Hepatocyte (in vitro differentiated cells): ENCODE results near the gene BRDT. TPM values are rescaled to one million over a fixed set of nuclear protein-coding genes. Genes with fewer than 3 reads are reported as not detected.

Experiments
- DNase-seq: peaks from one replicate; pipeline ENCODE4 v3.0.0-alpha.2; 2016; ENCODE audit warnings: low spot score
- H2AFZ ChIP-seq: fragments of 200-600 bp; sonication (generic); 2 replicates; pipeline ENCODE4 v1.6.0; 2016; ENCODE audit warnings: antibody characterized with exemption, mild to moderate bottlenecking
- H3K27ac ChIP-seq: fragments of 200-600 bp; sonication (generic); 2 replicates; pipeline ENCODE4 v1.5.1; 2016; ENCODE audit warnings: mild to moderate bottlenecking
- H3K27me3 ChIP-seq: fragments of 200-600 bp; sonication (generic); 2 replicates; pipeline ENCODE4 v1.6.1; 2016
- H3K36me3 ChIP-seq: fragments of 200-600 bp; sonication (generic); replicated peaks from 2 replicates; pipeline ENCODE4 v1.5.1; 2016; ENCODE audit warnings: low read depth; ENCODE audit not compliant: insufficient read depth
- H3K4me1 ChIP-seq: fragments of 200-600 bp; sonication (generic); 2 replicates; pipeline ENCODE4 v1.5.1; 2016; ENCODE audit warnings: mild to moderate bottlenecking, moderate library complexity; ENCODE audit not compliant: insufficient read depth
- H3K4me2 ChIP-seq: fragments of 200-600 bp; sonication (generic); 2 replicates; pipeline ENCODE4 v1.6.0; 2016
- H3K4me3 ChIP-seq: fragments of 200-600 bp; sonication (generic); 2 replicates; pipeline ENCODE4 v1.5.1; 2016; ENCODE audit warnings: mild to moderate bottlenecking
- H3K79me2 ChIP-seq: fragments of 200-600 bp; sonication (generic); 2 replicates; pipeline ENCODE4 v1.6.0; 2017; ENCODE audit warnings: mild to moderate bottlenecking
- H3K9me2 ChIP-seq: fragments of 200-600 bp; sonication (generic); replicated peaks from 2 replicates; pipeline ENCODE4 v1.6.0; 2017; ENCODE audit warnings: mild to moderate bottlenecking; ENCODE audit not compliant: insufficient read depth
- H3K9me3 ChIP-seq: fragments of 200-600 bp; sonication (generic); 2 replicates; pipeline ENCODE4 v1.5.1; 2016; ENCODE audit warnings: low read depth, mild to moderate bottlenecking
- H4K20me1 ChIP-seq: fragments of 200-600 bp; sonication (generic); 2 replicates; pipeline ENCODE4 v1.6.0; 2016; ENCODE audit warnings: mild to moderate bottlenecking; ENCODE audit not compliant: insufficient read depth, poor library complexity, severe bottlenecking
- CTCF ChIP-seq: fragments of 200-600 bp; sonication (generic); IDR thresholded peaks from 2 replicates; pipeline ENCODE4 v1.5.1; 2016; ENCODE audit warnings: antibody characterized with exemption, mild to moderate bottlenecking; ENCODE audit not compliant: poor library complexity
- EZH2 ChIP-seq: fragments of 200-600 bp; sonication (generic); IDR thresholded peaks from 2 replicates; pipeline ENCODE4 v1.6.1; 2016; ENCODE audit warnings: antibody characterized with exemption, mild to moderate bottlenecking, borderline replicate concordance
- EZH2phosphoT487 ChIP-seq: fragments of 200-600 bp; sonication (generic); IDR thresholded peaks from one replicate; pipeline ENCODE4 v1.6.1; 2018; ENCODE audit warnings: antibody characterized with exemption, mild to moderate bottlenecking, low read depth, moderate library complexity; ENCODE audit not compliant: unreplicated experiment, severe bottlenecking
- WGBS: methylation state at CpG from one replicate; pipeline ENCODE4 v1.1.6; 2016; ENCODE audit warnings: low lambda C conversion rate; ENCODE audit errors: missing lambda C conversion rate; 5-methylcytosine and 5-hydroxymethylcytosine counted together
- polyA plus RNA-seq: library from polyadenylated mRNA; unstranded; fragments of >200 nt; fragmentation: Nextera tagmentation; extraction: Ambion mirVana; gene quantifications from 2 replicates; pipeline ENCODE4 v1.2.1, GENCODE V29; 2016
- total RNA-seq: library from RNA; depleted of rRNA; stranded (reverse); fragments of >200 nt; gene quantifications from 2 replicates; pipeline ENCODE4 v1.2.3, GENCODE V29; 2014

Gene BRDT
- total and polyA plus RNA-seq, 2 experiments from 2014 or later: not detected

- Histone ChIP-seq H3K9me2 (no peaks in the 10 kb centered on the region), H3K4me1 (peaks cover 4% of the 10 kb centered on the region), H3K4me2 (no peak overlapping the region), H3K4me3 (no peak overlapping the region), H2AFZ (no peak overlapping the region), H3K27ac (no peak overlapping the region), H4K20me1 (no peaks in the 10 kb centered on the region), H3K27me3 (no peaks in the 10 kb centered on the region), H3K79me2 (no peaks in the 10 kb centered on the region), H3K9me3 (no peaks in the 10 kb centered on the region), H3K36me3 (no peaks in the 10 kb centered on the region)
- 75% methylated on average over 5 of the region's 5 CpGs for WGBS
- DNase-seq: no peak
- TF ChIP-seq CTCF (no peak), EZH2 (no peak), EZH2phosphoT487 (no peak)
These were observed 94.4 kb downstream of the BRDT start for GRCh38 chr1:92043621-92044020.

GRCh38 chr1:92045766-92046495 lies 96.7 kb downstream of the BRDT start:
- no peak overlapping the region for H3K4me3 ChIP-seq
- H3K27me3 ChIP-seq: no peaks in the 10 kb centered on the region
- H4K20me1 ChIP-seq: no peaks in the 10 kb centered on the region
- H3K9me2 ChIP-seq: no peaks in the 10 kb centered on the region
- no peak overlapping the region for H3K4me2 ChIP-seq
- TF ChIP-seq EZH2: no peak
- TF ChIP-seq EZH2phosphoT487: no peak
- TF ChIP-seq CTCF: no peak
- H2AFZ ChIP-seq: no peak overlapping the region
- no peak for DNase-seq
- no peaks in the 10 kb centered on the region for H3K79me2 ChIP-seq
- 98% methylated on average over 2 of the region's 2 CpGs for WGBS
- no peak overlapping the region for H3K27ac ChIP-seq
- H3K9me3 ChIP-seq: no peaks in the 10 kb centered on the region
- no peaks in the 10 kb centered on the region for H3K36me3 ChIP-seq
- H3K4me1 ChIP-seq: no peaks in the 10 kb centered on the region

- H4K20me1 ChIP-seq: no peaks in the 10 kb centered on the region
- TF ChIP-seq EZH2phosphoT487: no peak
- no peak for TF ChIP-seq CTCF
- TF ChIP-seq EZH2: no peak
- H3K79me2 ChIP-seq: no peaks in the 10 kb centered on the region
- no peaks in the 10 kb centered on the region for H3K27me3 ChIP-seq
- no peaks in the 10 kb centered on the region for H3K36me3 ChIP-seq
- H3K4me2 ChIP-seq: no peak overlapping the region
- DNase-seq: no peak
- H3K27ac ChIP-seq: no peak overlapping the region
- no peak overlapping the region for H3K4me3 ChIP-seq
- no peaks in the 10 kb centered on the region for H3K9me3 ChIP-seq
- H2AFZ ChIP-seq: no peak overlapping the region
- H3K9me2 ChIP-seq: no peaks in the 10 kb centered on the region
- no peaks in the 10 kb centered on the region for H3K4me1 ChIP-seq
These were observed 102.7 kb downstream of the BRDT start for GRCh38 chr1:92051948-92052347.

Other genes with a start within 250 kb of the BRDT start
- gene TGFBR3, start 63.2 kb upstream of the BRDT start, total RNA-seq: 66.8 and 68.3 TPM in 2 replicates
- 46.8 and 48.9 TPM in 2 replicates for gene TGFBR3, start 63.2 kb upstream of the BRDT start, polyA plus RNA-seq
- gene EPHX4, start 80.6 kb downstream of the BRDT start, total RNA-seq: 3.4 and 4.5 TPM in 2 replicates
- gene EPHX4, start 80.6 kb downstream of the BRDT start, polyA plus RNA-seq: 2.9 and 5.2 TPM in 2 replicates
- gene SETSIP, start 126.0 kb downstream of the BRDT start, total RNA-seq: not detected in 2 replicates
- gene SETSIP, start 126.0 kb downstream of the BRDT start, polyA plus RNA-seq: not detected in 2 replicates
- 6.0 and 6.1 TPM in 2 replicates for gene BTBD8, start 130.9 kb downstream of the BRDT start, total RNA-seq
- gene BTBD8, start 130.9 kb downstream of the BRDT start, polyA plus RNA-seq: 2.4 TPM in 2 replicates